Measurements from ENCODE around the gene GREB1. TPM values are rescaled to one million over a fixed set of nuclear protein-coding genes. Genes with fewer than 3 reads are reported as not detected.

The GREB1 gene
- total RNA-seq, 1 donor from 2014 or later: 0.23 TPM

- H3K27ac Mint-ChIP-seq: no peak overlapping the region
- no peak for DNase-seq (ENCODE audit: low spot score)
- H3K4me3 Mint-ChIP-seq (ENCODE audit: low read depth): no peak overlapping the region
- intact Hi-C loops (cut with micrococcal nuclease): no loop called here
- peaks cover 38% of the 10 kb centered on the region for H3K27me3 Mint-ChIP-seq (ENCODE audit: low read depth)
- peaks cover 4% of the 10 kb centered on the region for H3K4me1 Mint-ChIP-seq (ENCODE audit: low read depth)
- H3K9me3 Mint-ChIP-seq: no peaks in the 10 kb centered on the region
- H3K36me3 Mint-ChIP-seq (ENCODE audit: low read depth): no peaks in the 10 kb centered on the region
Observed at GRCh38 chr2:11674983-11675382, 141.1 kb downstream of the GREB1 start.

GRCh38 chr2:11675423-11676112, 141.7 kb downstream of the GREB1 start:
- Mint-ChIP-seq H3K4me1 (ENCODE audit: low read depth) (peaks cover 4% of the 10 kb centered on the region), H3K27me3 (ENCODE audit: low read depth) (peaks cover 33% of the 10 kb centered on the region)

GRCh38 chr2:11676640-11677039, 142.8 kb downstream of the GREB1 start:
- no peak for DNase-seq (ENCODE audit: low spot score)
- H3K27me3 Mint-ChIP-seq (ENCODE audit: low read depth): peaks cover 31% of the 10 kb centered on the region
- intact Hi-C loops (cut with micrococcal nuclease): no loop called here
- H3K9me3 Mint-ChIP-seq: no peaks in the 10 kb centered on the region
- peaks cover 4% of the 10 kb centered on the region for H3K4me1 Mint-ChIP-seq (ENCODE audit: low read depth)
- H3K4me3 Mint-ChIP-seq (ENCODE audit: low read depth): no peak overlapping the region
- H3K27ac Mint-ChIP-seq: no peak overlapping the region
- no peaks in the 10 kb centered on the region for H3K36me3 Mint-ChIP-seq (ENCODE audit: low read depth)

More at GRCh38 chr2:11675423-11676112, 141.7 kb downstream of the GREB1 start:
- DNase-seq (ENCODE audit: low spot score): no peak
- Mint-ChIP-seq H3K9me3 (no peaks in the 10 kb centered on the region), H3K4me3 (ENCODE audit: low read depth) (no peak overlapping the region), H3K27ac (no peak overlapping the region), H3K36me3 (ENCODE audit: low read depth) (no peaks in the 10 kb centered on the region)
- intact Hi-C loops (cut with micrococcal nuclease): no loop called here

GRCh38 chr2:11677136-11678055, 143.6 kb downstream of the GREB1 start:
- Mint-ChIP-seq H3K27ac (no peak overlapping the region), H3K4me1 (ENCODE audit: low read depth) (peaks cover 8% of the 10 kb centered on the region), H3K27me3 (ENCODE audit: low read depth) (peaks cover 35% of the 10 kb centered on the region), H3K4me3 (ENCODE audit: low read depth) (no peak overlapping the region), H3K9me3 (no peaks in the 10 kb centered on the region), H3K36me3 (ENCODE audit: low read depth) (no peaks in the 10 kb centered on the region)
- intact Hi-C loops (cut with micrococcal nuclease): no loop called here
- no peak for DNase-seq (ENCODE audit: low spot score)

- no peaks in the 10 kb centered on the region for H3K36me3 Mint-ChIP-seq (ENCODE audit: low read depth)
- H3K4me3 Mint-ChIP-seq (ENCODE audit: low read depth): no peak overlapping the region
- DNase-seq (ENCODE audit: low spot score): no peak
- no peaks in the 10 kb centered on the region for H3K9me3 Mint-ChIP-seq
- H3K4me1 Mint-ChIP-seq (ENCODE audit: low read depth): peaks cover 5% of the 10 kb centered on the region
- intact Hi-C loops (cut with micrococcal nuclease): no loop called here
- H3K27ac Mint-ChIP-seq: no peak overlapping the region
- H3K27me3 Mint-ChIP-seq (ENCODE audit: low read depth): peaks cover 35% of the 10 kb centered on the region
Observed at GRCh38 chr2:11678306-11678960, 144.6 kb downstream of the GREB1 start.

GRCh38 chr2:11679016-11679415, 145.2 kb downstream of the GREB1 start:
- H3K4me3 Mint-ChIP-seq (ENCODE audit: low read depth): no peak overlapping the region
- intact Hi-C loops (cut with micrococcal nuclease): no loop called here

GRCh38 chr2:11679486-11680181, 145.8 kb downstream of the GREB1 start:
- Mint-ChIP-seq H3K4me3 (ENCODE audit: low read depth) (no peak overlapping the region), H3K9me3 (no peaks in the 10 kb centered on the region), H3K36me3 (ENCODE audit: low read depth) (no peaks in the 10 kb centered on the region), H3K27me3 (ENCODE audit: low read depth) (peaks cover 33% of the 10 kb centered on the region), H3K27ac (no peak overlapping the region), H3K4me1 (ENCODE audit: low read depth) (peaks cover 5% of the 10 kb centered on the region)
- intact Hi-C loops (cut with micrococcal nuclease): loop anchor here (5.0 kb wide), 2 partner anchors 202 to 547 kb away; a partner anchor contains a TSS
- DNase-seq (ENCODE audit: low spot score): no peak

More at GRCh38 chr2:11679016-11679415, 145.2 kb downstream of the GREB1 start:
- Mint-ChIP-seq H3K36me3 (ENCODE audit: low read depth) (no peaks in the 10 kb centered on the region), H3K4me1 (ENCODE audit: low read depth) (peaks cover 5% of the 10 kb centered on the region), H3K9me3 (no peaks in the 10 kb centered on the region), H3K27ac (no peak overlapping the region), H3K27me3 (ENCODE audit: low read depth) (peaks cover 33% of the 10 kb centered on the region)
- no peak for DNase-seq (ENCODE audit: low spot score)

- Mint-ChIP-seq H3K27ac (no peak overlapping the region), H3K27me3 (ENCODE audit: low read depth) (peaks cover 37% of the 10 kb centered on the region), H3K4me1 (ENCODE audit: low read depth) (peaks cover 5% of the 10 kb centered on the region), H3K9me3 (no peaks in the 10 kb centered on the region), H3K36me3 (ENCODE audit: low read depth) (no peaks in the 10 kb centered on the region), H3K4me3 (ENCODE audit: low read depth) (no peak overlapping the region)
- intact Hi-C loops (cut with micrococcal nuclease): loop anchor here (5.0 kb wide), 2 partner anchors 203 to 548 kb away; a partner anchor contains a TSS
- DNase-seq (ENCODE audit: low spot score): no peak
Observed at GRCh38 chr2:11680182-11680900, 146.5 kb downstream of the GREB1 start.

- intact Hi-C loops (cut with micrococcal nuclease): loop anchor here (5.0 kb wide), 2 partner anchors 204 to 549 kb away; a partner anchor contains a TSS
- peaks cover 35% of the 10 kb centered on the region for H3K27me3 Mint-ChIP-seq (ENCODE audit: low read depth)
- no peaks in the 10 kb centered on the region for H3K9me3 Mint-ChIP-seq
- peaks cover 5% of the 10 kb centered on the region for H3K4me1 Mint-ChIP-seq (ENCODE audit: low read depth)
- DNase-seq (ENCODE audit: low spot score): no peak
- no peak overlapping the region for H3K4me3 Mint-ChIP-seq (ENCODE audit: low read depth)
- H3K36me3 Mint-ChIP-seq (ENCODE audit: low read depth): no peaks in the 10 kb centered on the region
- no peak overlapping the region for H3K27ac Mint-ChIP-seq
Observed at GRCh38 chr2:11680901-11681721, 147.3 kb downstream of the GREB1 start.

- intact Hi-C loops (cut with micrococcal nuclease): loop anchor here (5.0 kb wide), 2 partner anchors 205 to 550 kb away; a partner anchor contains a TSS
- DNase-seq (ENCODE audit: low spot score): peak; percentile 52
- Mint-ChIP-seq H3K36me3 (ENCODE audit: low read depth) (no peaks in the 10 kb centered on the region), H3K27me3 (ENCODE audit: low read depth) (peaks cover 29% of the 10 kb centered on the region), H3K9me3 (no peaks in the 10 kb centered on the region), H3K27ac (no peak overlapping the region), H3K4me1 (ENCODE audit: low read depth) (peaks cover 5% of the 10 kb centered on the region), H3K4me3 (ENCODE audit: low read depth) (no peak overlapping the region)
Observed at GRCh38 chr2:11681722-11682589, 148.1 kb downstream of the GREB1 start.
